Measurements from ENCODE around the gene PRKN. TPM values are rescaled to one million over a fixed set of nuclear protein-coding genes. Genes with fewer than 3 reads are reported as not detected.

PRKN gene
- total RNA-seq, 1 experiment from 2014 or later = 0.46 TPM

DNA sequence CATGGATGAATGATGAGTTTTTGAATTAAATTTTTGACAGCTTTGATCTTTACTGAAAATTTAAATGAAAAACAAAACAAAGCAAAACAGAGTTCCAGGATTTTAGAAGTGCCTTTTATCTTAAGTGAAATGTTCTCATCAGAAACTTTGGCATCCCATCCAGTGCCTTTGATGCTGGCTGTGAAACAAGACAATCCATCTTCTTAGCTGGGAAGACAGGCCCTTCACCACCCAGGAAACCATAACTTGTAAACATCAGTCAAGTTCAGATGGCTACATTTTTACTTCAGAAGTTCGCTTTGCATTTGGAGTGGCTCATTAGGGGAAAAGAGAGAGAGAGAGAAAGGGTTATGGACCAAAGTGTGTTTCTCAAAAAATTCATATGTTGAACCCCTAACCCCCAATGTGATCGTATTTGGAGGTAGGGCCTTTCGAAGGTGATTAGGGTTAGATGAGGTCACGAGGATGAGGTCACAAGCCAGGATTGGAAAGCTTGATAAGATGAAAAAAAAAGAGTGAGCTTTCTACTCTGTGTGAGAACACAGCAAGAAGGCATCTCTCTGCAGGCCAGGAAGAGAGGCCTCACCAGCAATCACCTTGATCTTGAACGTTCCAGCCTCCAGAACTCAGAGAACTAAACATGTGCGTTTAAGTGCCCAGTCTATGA is 366.5 kb downstream of the PRKN start:
- CTCF ChIA-PET = no interaction called here

DNA sequence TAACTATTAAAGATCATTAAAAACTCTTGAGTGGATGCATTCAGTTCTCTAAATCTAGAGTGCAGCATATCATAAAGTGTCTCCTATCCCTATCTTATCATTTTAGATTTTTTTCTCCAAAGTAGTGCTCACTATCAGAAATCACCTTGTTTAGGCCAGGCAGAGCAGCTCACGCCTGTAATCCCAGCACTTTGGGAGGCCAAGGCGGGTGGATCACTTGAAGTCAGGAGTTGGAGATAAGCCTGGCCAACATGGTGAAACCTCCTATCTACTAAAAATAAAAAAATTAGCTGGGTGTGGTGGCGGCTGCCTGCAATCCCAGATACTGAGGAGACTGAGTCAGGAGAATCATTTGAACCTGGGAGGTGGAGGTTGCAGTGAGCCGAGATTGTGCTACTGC is 368.9 kb downstream of the PRKN start:
- in situ Hi-C loops (cut with HindIII; ENCODE audit: low pct_unique_long_range_greater_than_20kb, low sequenced_read_pairs) = no loop called here
- ChIA-PET CTCF (interaction anchor here (0.7 kb wide), 1 partner anchor 115 kb away, joined by 4 read pairs; no protein-coding TSS in a partner anchor), POLR2A (no interaction called here)
- no peaks in the 10 kb centered on the region for H3K9me3 ChIP-seq (ENCODE audit: control insufficient read depth, insufficient read depth, low read depth, low read length)
- BruUV-seq (replicated peaks) = no TSS peak
- H3K27ac ChIP-seq (ENCODE audit: low read length) = no peak overlapping the region
- ATAC-seq (no peak), DNase-seq (ENCODE audit: low read depth, low spot score) (no peak)
- no peaks in the 10 kb centered on the region for H3K36me3 ChIP-seq (ENCODE audit: control insufficient read depth, insufficient read depth, low read length)
- H3K27me3 ChIP-seq (ENCODE audit: control insufficient read depth, insufficient read depth, low read length) = no peaks in the 10 kb centered on the region
- H3K4me1 ChIP-seq (ENCODE audit: control insufficient read depth, insufficient read depth, low read length) = no peaks in the 10 kb centered on the region
- H3K4me3 ChIP-seq (ENCODE audit: low read depth in 2 of 2, low read length in 2 of 2) = no peak overlapping the region
- intact Hi-C loops (cut with micrococcal nuclease; ENCODE audit: unreplicated experiment) = no loop called here
- TF ChIP-seq POLR2AphosphoS5 (IDR thresholded peaks at IDR 0.05; ENCODE audit: low read depth, low read length) (no peak), TCF7L2 (IDR thresholded peaks at IDR 0.05; ENCODE audit: low read depth, low read length) (no peak), SIN3A (IDR thresholded peaks at IDR 0.05; ENCODE audit: borderline replicate concordance, insufficient read depth, low read depth, low read length) (no peak)

More for the DNA sequence above, 366.5 kb downstream of the PRKN start:
- no peaks in the 10 kb centered on the region for H3K36me3 ChIP-seq (ENCODE audit: control insufficient read depth, insufficient read depth, low read length)
- no peaks in the 10 kb centered on the region for H3K27me3 ChIP-seq (ENCODE audit: control insufficient read depth, insufficient read depth, low read length)
- no peaks in the 10 kb centered on the region for H3K9me3 ChIP-seq (ENCODE audit: control insufficient read depth, insufficient read depth, low read depth, low read length)
- POLR2A ChIA-PET = no interaction called here
- H3K4me1 ChIP-seq (ENCODE audit: control insufficient read depth, insufficient read depth, low read length) = no peaks in the 10 kb centered on the region
- intact Hi-C loops (cut with micrococcal nuclease; ENCODE audit: unreplicated experiment) (no loop called here), in situ Hi-C loops (cut with HindIII; ENCODE audit: low pct_unique_long_range_greater_than_20kb, low sequenced_read_pairs) (no loop called here)
- no peak for TF ChIP-seq SIN3A (IDR thresholded peaks at IDR 0.05; ENCODE audit: borderline replicate concordance, insufficient read depth, low read depth, low read length)
- no TSS peak for BruUV-seq (replicated peaks)
- ATAC-seq = no peak
- no peak overlapping the region for H3K4me3 ChIP-seq (ENCODE audit: low read depth in 2 of 2, low read length in 2 of 2)
- DNase-seq (ENCODE audit: low read depth, low spot score) = no peak
- no peak overlapping the region for H3K27ac ChIP-seq (ENCODE audit: low read length)

DNA sequence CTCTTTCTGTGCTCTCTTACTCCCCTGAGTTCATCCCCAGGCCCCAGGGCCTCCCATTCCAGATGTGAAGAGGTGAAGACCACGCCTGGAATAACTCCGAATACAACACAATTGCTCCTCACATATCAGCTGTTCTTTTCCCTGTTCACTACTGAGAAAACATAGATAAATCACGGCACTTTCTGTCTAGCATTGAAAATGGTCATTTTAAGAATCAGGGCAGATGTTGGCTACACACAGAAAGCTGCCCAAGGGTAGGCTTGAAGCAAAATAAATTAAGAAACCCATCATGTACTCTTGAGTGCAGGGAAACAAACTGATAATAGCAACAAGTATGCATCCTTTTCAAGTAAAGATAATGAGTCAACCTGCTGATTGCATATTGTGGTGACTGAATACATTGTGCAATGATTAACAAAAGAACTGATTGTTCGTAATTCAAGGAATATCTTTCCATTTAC is 382.5 kb downstream of the PRKN start:
- DNase-seq (ENCODE audit: low read depth, low spot score) = no peak
- intact Hi-C loops (cut with micrococcal nuclease; ENCODE audit: unreplicated experiment) (no loop called here), in situ Hi-C loops (cut with HindIII; ENCODE audit: low pct_unique_long_range_greater_than_20kb, low sequenced_read_pairs) (no loop called here)
- POLR2A ChIA-PET = no interaction called here
- no peak for ATAC-seq
- Histone ChIP-seq H3K9me3 (ENCODE audit: control insufficient read depth, insufficient read depth, low read depth, low read length) (no peaks in the 10 kb centered on the region), H3K4me3 (ENCODE audit: low read depth in 2 of 2, low read length in 2 of 2) (no peak overlapping the region), H3K36me3 (ENCODE audit: control insufficient read depth, insufficient read depth, low read length) (no peaks in the 10 kb centered on the region), H3K27me3 (ENCODE audit: control insufficient read depth, insufficient read depth, low read length) (no peaks in the 10 kb centered on the region), H3K27ac (ENCODE audit: low read length) (no peak overlapping the region), H3K4me1 (ENCODE audit: control insufficient read depth, insufficient read depth, low read length) (no peaks in the 10 kb centered on the region)
- CTCF ChIA-PET = no interaction called here
- BruUV-seq (replicated peaks) = no TSS peak
- TF ChIP-seq SIN3A (IDR thresholded peaks at IDR 0.05; ENCODE audit: borderline replicate concordance, insufficient read depth, low read depth, low read length) (no peak), TCF7L2 (IDR thresholded peaks at IDR 0.05; ENCODE audit: low read depth, low read length) (no peak), POLR2AphosphoS5 (IDR thresholded peaks at IDR 0.05; ENCODE audit: low read depth, low read length) (no peak)
- TF ChIP-seq, protein P1, sequence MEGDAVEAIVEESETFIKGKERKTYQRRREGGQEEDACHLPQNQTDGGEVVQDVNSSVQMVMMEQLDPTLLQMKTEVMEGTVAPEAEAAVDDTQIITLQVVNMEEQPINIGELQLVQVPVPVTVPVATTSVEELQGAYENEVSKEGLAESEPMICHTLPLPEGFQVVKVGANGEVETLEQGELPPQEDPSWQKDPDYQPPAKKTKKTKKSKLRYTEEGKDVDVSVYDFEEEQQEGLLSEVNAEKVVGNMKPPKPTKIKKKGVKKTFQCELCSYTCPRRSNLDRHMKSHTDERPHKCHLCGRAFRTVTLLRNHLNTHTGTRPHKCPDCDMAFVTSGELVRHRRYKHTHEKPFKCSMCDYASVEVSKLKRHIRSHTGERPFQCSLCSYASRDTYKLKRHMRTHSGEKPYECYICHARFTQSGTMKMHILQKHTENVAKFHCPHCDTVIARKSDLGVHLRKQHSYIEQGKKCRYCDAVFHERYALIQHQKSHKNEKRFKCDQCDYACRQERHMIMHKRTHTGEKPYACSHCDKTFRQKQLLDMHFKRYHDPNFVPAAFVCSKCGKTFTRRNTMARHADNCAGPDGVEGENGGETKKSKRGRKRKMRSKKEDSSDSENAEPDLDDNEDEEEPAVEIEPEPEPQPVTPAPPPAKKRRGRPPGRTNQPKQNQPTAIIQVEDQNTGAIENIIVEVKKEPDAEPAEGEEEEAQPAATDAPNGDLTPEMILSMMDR (IDR thresholded peaks at IDR 0.05) = no peak
- TF ChIP-seq, protein P2, sequence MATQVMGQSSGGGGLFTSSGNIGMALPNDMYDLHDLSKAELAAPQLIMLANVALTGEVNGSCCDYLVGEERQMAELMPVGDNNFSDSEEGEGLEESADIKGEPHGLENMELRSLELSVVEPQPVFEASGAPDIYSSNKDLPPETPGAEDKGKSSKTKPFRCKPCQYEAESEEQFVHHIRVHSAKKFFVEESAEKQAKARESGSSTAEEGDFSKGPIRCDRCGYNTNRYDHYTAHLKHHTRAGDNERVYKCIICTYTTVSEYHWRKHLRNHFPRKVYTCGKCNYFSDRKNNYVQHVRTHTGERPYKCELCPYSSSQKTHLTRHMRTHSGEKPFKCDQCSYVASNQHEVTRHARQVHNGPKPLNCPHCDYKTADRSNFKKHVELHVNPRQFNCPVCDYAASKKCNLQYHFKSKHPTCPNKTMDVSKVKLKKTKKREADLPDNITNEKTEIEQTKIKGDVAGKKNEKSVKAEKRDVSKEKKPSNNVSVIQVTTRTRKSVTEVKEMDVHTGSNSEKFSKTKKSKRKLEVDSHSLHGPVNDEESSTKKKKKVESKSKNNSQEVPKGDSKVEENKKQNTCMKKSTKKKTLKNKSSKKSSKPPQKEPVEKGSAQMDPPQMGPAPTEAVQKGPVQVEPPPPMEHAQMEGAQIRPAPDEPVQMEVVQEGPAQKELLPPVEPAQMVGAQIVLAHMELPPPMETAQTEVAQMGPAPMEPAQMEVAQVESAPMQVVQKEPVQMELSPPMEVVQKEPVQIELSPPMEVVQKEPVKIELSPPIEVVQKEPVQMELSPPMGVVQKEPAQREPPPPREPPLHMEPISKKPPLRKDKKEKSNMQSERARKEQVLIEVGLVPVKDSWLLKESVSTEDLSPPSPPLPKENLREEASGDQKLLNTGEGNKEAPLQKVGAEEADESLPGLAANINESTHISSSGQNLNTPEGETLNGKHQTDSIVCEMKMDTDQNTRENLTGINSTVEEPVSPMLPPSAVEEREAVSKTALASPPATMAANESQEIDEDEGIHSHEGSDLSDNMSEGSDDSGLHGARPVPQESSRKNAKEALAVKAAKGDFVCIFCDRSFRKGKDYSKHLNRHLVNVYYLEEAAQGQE (IDR thresholded peaks at IDR 0.05; ENCODE audit: insufficient read depth in 1 of 2, low read depth in 2 of 2, low read length in 1 of 2) = no peak
